A549 (cell line): ENCODE results near the gene CSNK1E. TPM values are rescaled to one million over a fixed set of nuclear protein-coding genes. Genes with fewer than 3 reads are reported as not detected.
"Not testable (repeated sequence)": the region's sequence is repeated elsewhere in the genome, so short reads cannot be mapped to it uniquely, and the experiment has no call there.

Experiments
- ATAC-seq, 2 experiments: fragments of 200-7000 bp in 1 of 2; fragments of >200 bp in 1 of 2; cut with Nextera tagmentation in 1 of 2; cut with Tn5 transposase in 1 of 2; 3 replicates each; pipeline versions ENCODE4 v1.8.0 to v1.9.1; 2018 to 2020; ENCODE audit warnings: mild to moderate bottlenecking in 1 of 2, moderate library complexity in 1 of 2
- CTCF ChIA-PET: fragments of 300-600 bp; sonication (Branson Sonifier 250); formaldehyde crosslinking; extraction: SDS; loops from one replicate; lab custom pipeline; 2021; ENCODE audit warnings: antibody characterized with exemption, inconsistent platforms; lab: Yijun Ruan, JAX
- POLR2A ChIA-PET: fragments of 350-600 bp; formaldehyde crosslinking; extraction: SDS; loops from one replicate; lab custom pipeline; 2021; ENCODE audit warnings: antibody characterized with exemption, inconsistent platforms; lab: Yijun Ruan, JAX
- DNase-seq, 2 experiments: peaks; one replicate each; pipeline versions ENCODE4 v3.0.0 to v3.0.0-alpha.2; 2011 to 2016; ENCODE audit warnings: low read depth in 1 of 2, low spot score in 1 of 2
- FAIRE-seq: peaks from 2 replicates; lab custom pipeline; 2011; peaks lifted over from hg19 to GRCh38; lab: Jason Lieb, UNC
- H3K27ac ChIP-seq, 2 experiments: fragments of >200 bp; sonication (Bioruptor Twin); formaldehyde crosslinking; 3 replicates each; pipeline ENCODE4 v1.5.1; 2016 to 2017
- H3K4me1 ChIP-seq: fragments of >200 bp; sonication (Bioruptor Twin); formaldehyde crosslinking; 3 replicates; pipeline ENCODE4 v1.6.1; 2016
- H3K4me2 ChIP-seq: fragments of >200 bp; sonication (Bioruptor Twin); formaldehyde crosslinking; 3 replicates; pipeline ENCODE4 v1.6.1; 2016
- H3K4me3 ChIP-seq: fragments of >200 bp; sonication (Bioruptor Twin); formaldehyde crosslinking; 3 replicates; pipeline ENCODE4 v1.5.1; 2016
- H3K9me3 ChIP-seq: fragments of >200 bp; sonication (Bioruptor Twin); formaldehyde crosslinking; 3 replicates; pipeline ENCODE4 v1.6.1; 2016
- ATOH8 ChIP-seq: fragments of 250-450 bp; sonication (Bioruptor Pico); IDR thresholded peaks from 2 replicates; pipeline ENCODE4 v1.5.0; 2020; ENCODE audit warnings: low read depth, mild to moderate bottlenecking, moderate library complexity
- BHLHE40 ChIP-seq: IDR thresholded peaks from 2 replicates; pipeline ENCODE4 v1.6.1; 2012; ENCODE audit warnings: low read depth, low read length, inconsistent platforms
- CBX2 ChIP-seq: fragments of 200-600 bp; sonication (generic); IDR thresholded peaks from 2 replicates; pipeline ENCODE4 v1.6.1; 2016; ENCODE audit warnings: low read depth, mild to moderate bottlenecking, borderline replicate concordance
- CBX8 ChIP-seq: fragments of 200-600 bp; sonication (generic); IDR thresholded peaks from 2 replicates; pipeline ENCODE4 v1.6.1; 2016
- CHD2 ChIP-seq: fragments of 150-350 bp; IDR thresholded peaks from 2 replicates; pipeline ENCODE4 v1.6.1; 2014; ENCODE audit warnings: low read length; ENCODE audit not compliant: partially characterized antibody
- CHD4 ChIP-seq: fragments of 200-600 bp; sonication (generic); IDR thresholded peaks from 2 replicates; pipeline ENCODE4 v1.6.1; 2016; ENCODE audit warnings: antibody characterized with exemption, mild to moderate bottlenecking, borderline replicate concordance
- FOSL2 ChIP-seq, 2 experiments: fragments of 450-650 bp in 1 of 2; fragments of >200 bp in 1 of 2; sonication (Bioruptor Twin) in 1 of 2; formaldehyde crosslinking; IDR thresholded peaks; 2 replicates each; pipeline versions ENCODE4 v1.5.0 to v1.6.1; 2016 to 2020; ENCODE audit warnings: mild to moderate bottlenecking in 1 of 2, moderate library complexity in 1 of 2
- FOXS1 ChIP-seq: fragments of 250-450 bp; sonication (Bioruptor Pico); IDR thresholded peaks from 2 replicates; pipeline ENCODE4 v1.5.0; 2020; ENCODE audit warnings: mild to moderate bottlenecking, moderate library complexity
- GATA3 ChIP-seq: IDR thresholded peaks from 2 replicates; pipeline ENCODE4 v1.6.1; 2012; ENCODE audit warnings: borderline replicate concordance
- HDAC2 ChIP-seq: fragments of 200-600 bp; sonication (generic); IDR thresholded peaks from 2 replicates; pipeline ENCODE4 v1.6.1; 2016
- HOXA7 ChIP-seq: fragments of 250-450 bp; sonication (Bioruptor Pico); IDR thresholded peaks from 2 replicates; pipeline ENCODE4 v1.5.0; 2020; ENCODE audit warnings: mild to moderate bottlenecking, moderate library complexity
- JUNB ChIP-seq: fragments of >200 bp; sonication (Bioruptor Twin); formaldehyde crosslinking; IDR thresholded peaks from 2 replicates; pipeline ENCODE4 v1.6.1; 2016
- KDM1A ChIP-seq: fragments of 200-600 bp; sonication (generic); IDR thresholded peaks from 2 replicates; pipeline ENCODE4 v1.6.1; 2016; ENCODE audit warnings: low read depth, mild to moderate bottlenecking
- MAFK ChIP-seq: fragments of 450-650 bp; IDR thresholded peaks from 2 replicates; pipeline ENCODE4 v1.6.1; 2014; ENCODE audit not compliant: partially characterized antibody
- PHF8 ChIP-seq: fragments of 200-600 bp; sonication (generic); IDR thresholded peaks from 2 replicates; pipeline ENCODE4 v1.6.1; 2016; ENCODE audit warnings: low read depth, mild to moderate bottlenecking, antibody characterized with exemption, moderate library complexity, borderline replicate concordance
- RAD21 ChIP-seq, 2 experiments: fragments of >200 bp in 1 of 2; sonication (Bioruptor Twin) in 1 of 2; formaldehyde crosslinking in 1 of 2; IDR thresholded peaks in 1 of 2; conservative IDR thresholded peaks in 1 of 2; 2 replicates in 1 of 2; 3 replicates in 1 of 2; pipeline ENCODE4 v1.6.1; 2012 to 2018; ENCODE audit warnings: inconsistent platforms in 1 of 2
- TFCP2L1 ChIP-seq: fragments of 250-450 bp; sonication (Bioruptor Pico); IDR thresholded peaks from 2 replicates; pipeline ENCODE4 v1.5.0; 2021; ENCODE audit warnings: mild to moderate bottlenecking
- ZSCAN20 ChIP-seq: fragments of 250-450 bp; sonication (Bioruptor Pico); IDR thresholded peaks from 2 replicates; pipeline ENCODE4 v1.8.0; 2022; ENCODE audit warnings: mild to moderate bottlenecking, moderate library complexity
- WGBS: methylation state at CpG from one replicate; pipeline ENCODE4 v1.1.6; 2017; ENCODE audit errors: missing lambda C conversion rate; 5-methylcytosine and 5-hydroxymethylcytosine counted together
- polyA plus RNA-seq, 4 experiments: library from polyadenylated mRNA; depleted of rRNA in 3 of 4; stranded (reverse); fragments of >200 nt; fragmentation: RNase III in 1 of 4; extraction: RNeasy Plus Mini Kit Qiagen cat#74134 plus additional on column Dnase treatment in 1 of 4; gene quantifications; 2 replicates in 3 of 4; 3 replicates in 1 of 4; pipeline ENCODE4 v1.2.3, GENCODE V29; 2011 to 2017
- TF ChIP-seq, protein P1 (sequence below): fragments of 250-450 bp; sonication (Bioruptor Pico); IDR thresholded peaks from 2 replicates; pipeline ENCODE4 v1.5.0; 2021; ENCODE audit warnings: mild to moderate bottlenecking, moderate library complexity, borderline replicate concordance
- TF ChIP-seq, protein P2 (sequence below): fragments of 200-600 bp; sonication (generic); IDR thresholded peaks from 2 replicates; pipeline ENCODE4 v1.6.1; 2016; ENCODE audit warnings: antibody characterized with exemption, mild to moderate bottlenecking, moderate library complexity

Gene CSNK1E
- polyA plus RNA-seq, 2 of the 4 experiments (the other 2 are of a cell fraction), result 59.3 to 60.9 TPM

DNA sequence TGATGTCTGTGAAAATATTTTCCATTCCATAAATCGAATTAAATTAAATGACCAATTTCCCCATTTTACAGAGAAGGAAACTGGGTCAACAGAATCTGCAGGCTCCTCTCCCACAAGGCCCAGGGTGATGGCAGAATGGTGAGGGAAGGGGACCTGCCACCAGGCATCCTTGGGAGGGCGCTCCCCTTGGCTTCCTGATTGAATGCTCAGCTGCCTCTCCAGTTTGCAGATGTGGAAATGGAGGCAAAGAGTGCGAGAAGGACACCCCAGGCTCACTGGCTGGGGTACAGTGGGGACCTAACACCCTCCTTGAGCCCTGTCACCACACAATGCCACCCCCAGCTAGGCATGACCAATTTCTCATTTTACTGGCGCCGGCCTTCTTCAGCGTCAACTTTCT, 28.5 kb upstream of the CSNK1E start (continued):
- TF ChIP-seq BHLHE40, result no peak

DNA sequence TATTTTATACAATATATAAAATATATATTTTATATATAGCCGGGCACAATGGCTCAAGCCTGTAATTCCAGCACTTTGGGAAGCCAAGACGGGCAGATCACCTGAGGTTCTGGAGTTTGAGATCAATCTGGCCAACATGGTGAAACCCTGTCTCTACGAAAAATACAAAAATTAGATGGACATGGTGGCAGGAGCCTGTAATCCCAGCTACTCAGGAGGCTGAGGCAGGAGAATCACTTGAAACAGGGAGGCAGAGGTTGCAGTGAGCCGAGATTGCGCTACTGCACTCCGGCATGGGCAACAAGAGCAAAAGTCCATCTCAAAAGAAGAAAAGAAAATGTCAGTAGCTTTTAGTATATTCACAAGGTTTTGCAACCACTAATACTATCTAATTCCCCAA, 22.7 kb upstream of the CSNK1E start:
- POLR2A ChIA-PET, ATAC-seq, CTCF ChIA-PET, H3K4me2 ChIP-seq, H3K4me1 ChIP-seq, DNase-seq, FAIRE-seq, H3K4me3 ChIP-seq, H3K27ac ChIP-seq, H3K9me3 ChIP-seq: not testable (repeated sequence)
- WGBS, result 82% methylated on average over 6 of the region's 6 CpGs

- H3K4me1 ChIP-seq, result no peaks in the 10 kb centered on the region
- WGBS, result 84% methylated on average over 4 of the region's 4 CpGs
- H3K4me2 ChIP-seq, result no peak overlapping the region
- H3K27ac ChIP-seq, result no peak overlapping the region
- DNase-seq (no peak), ATAC-seq (no peak), FAIRE-seq (no peak)
- CTCF ChIA-PET, result no interaction called here
- no peaks in the 10 kb centered on the region for H3K9me3 ChIP-seq
- POLR2A ChIA-PET, result no interaction called here
- TF ChIP-seq GATA3 (no peak), RAD21 (conservative IDR thresholded peaks at IDR 0.05 in 1 of 2, IDR thresholded peaks at IDR 0.05 in 1 of 2) (no peak), KDM1A (0 out of 2 replicates have a peak, but pooled peaks have one; percentile 26)
- H3K4me3 ChIP-seq, result no peak overlapping the region
Measured at GRCh38 chr22:38338772-38339379, 21.6 kb upstream of the CSNK1E start.

DNA sequence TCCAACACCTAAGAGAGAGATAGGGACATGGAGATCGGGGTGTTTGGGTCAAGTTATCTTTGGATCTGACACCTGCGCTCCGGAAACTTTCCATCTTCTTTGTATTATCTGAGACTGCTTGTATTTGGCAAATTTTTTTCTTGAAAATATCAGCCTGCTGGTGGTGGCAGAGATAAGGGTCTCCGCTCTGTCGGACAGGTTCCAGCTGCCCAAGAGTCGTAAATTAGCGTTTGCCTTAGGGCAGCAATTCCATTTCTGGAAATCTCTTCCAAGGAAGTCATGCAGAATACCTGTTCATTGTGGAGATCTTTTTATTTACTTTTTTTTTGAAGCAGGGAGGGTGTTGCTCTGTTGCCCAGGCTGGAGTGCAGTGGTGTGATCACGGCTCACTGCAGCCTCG, 19.5 kb upstream of the CSNK1E start:
- peak overlapping the region; percentile 61 for H3K4me3 ChIP-seq
- peak overlapping the region in 1 of 2 experiments; percentile 83; a peak in 2 of 6 replicates for H3K27ac ChIP-seq
- POLR2A ChIA-PET, result no interaction called here
- H3K4me2 ChIP-seq, result peak overlapping the region; percentile 89
- CTCF ChIA-PET, result interaction anchor here (1.3 kb wide), 1 partner anchor 16 kb away, joined by 4 read pairs; no protein-coding TSS in a partner anchor
- ATAC-seq, result 0 out of 6 replicates have a peak, but pooled peaks of 1 of the 2 experiments have one; percentile 9
- DNase-seq, result no peak
- TF ChIP-seq HDAC2 (no peak), HOXA7 (CRISPR knock-in tag) (no peak), CHD2 (no peak), ATOH8 (no peak)
- H3K9me3 ChIP-seq, result no peaks in the 10 kb centered on the region
- FAIRE-seq, result no peak
- no peaks in the 10 kb centered on the region for H3K4me1 ChIP-seq
- WGBS, result 78% methylated on average over 9 of the region's 9 CpGs

- ChIA-PET CTCF (interaction anchor here (1.5 kb wide), 1 partner anchor 18 kb away, joined by 5 read pairs; no protein-coding TSS in a partner anchor), POLR2A (no interaction called here)
Measured at GRCh38 chr22:38335077-38335476, 17.8 kb upstream of the CSNK1E start.

GRCh38 chr22:38327805-38328204, 10.6 kb upstream of the CSNK1E start:
- ChIA-PET CTCF (no interaction called here), POLR2A (no interaction called here)
- no peaks in the 10 kb centered on the region for H3K4me1 ChIP-seq
- peak overlapping the region in 1 of 2 experiments; percentile 66; a peak in 2 of 6 replicates for H3K27ac ChIP-seq
- no peak overlapping the region for H3K4me3 ChIP-seq
- DNase-seq (no peak), FAIRE-seq (no peak), ATAC-seq (peak; percentile 56 to 66; a peak in 3 of 6 replicates)
- 100% methylated on average over 3 of the region's 16 CpGs for WGBS
- H3K9me3 ChIP-seq, result no peaks in the 10 kb centered on the region
- H3K4me2 ChIP-seq, result no peak overlapping the region
- no peak for TF ChIP-seq FOXS1 (CRISPR knock-in tag)
- no peak for TF ChIP-seq JUNB
- TF ChIP-seq CBX2, result no peak
- no peak for TF ChIP-seq PHF8
- TF ChIP-seq CHD4, result no peak
- TF ChIP-seq, protein P1, sequence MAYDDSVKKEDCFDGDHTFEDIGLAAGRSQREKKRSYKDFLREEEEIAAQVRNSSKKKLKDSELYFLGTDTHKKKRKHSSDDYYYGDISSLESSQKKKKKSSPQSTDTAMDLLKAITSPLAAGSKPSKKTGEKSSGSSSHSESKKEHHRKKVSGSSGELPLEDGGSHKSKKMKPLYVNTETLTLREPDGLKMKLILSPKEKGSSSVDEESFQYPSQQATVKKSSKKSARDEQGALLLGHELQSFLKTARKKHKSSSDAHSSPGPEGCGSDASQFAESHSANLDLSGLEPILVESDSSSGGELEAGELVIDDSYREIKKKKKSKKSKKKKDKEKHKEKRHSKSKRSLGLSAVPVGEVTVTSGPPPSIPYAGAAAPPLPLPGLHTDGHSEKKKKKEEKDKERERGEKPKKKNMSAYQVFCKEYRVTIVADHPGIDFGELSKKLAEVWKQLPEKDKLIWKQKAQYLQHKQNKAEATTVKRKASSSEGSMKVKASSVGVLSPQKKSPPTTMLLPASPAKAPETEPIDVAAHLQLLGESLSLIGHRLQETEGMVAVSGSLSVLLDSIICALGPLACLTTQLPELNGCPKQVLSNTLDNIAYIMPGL, result no peak
- TF ChIP-seq, protein P2, sequence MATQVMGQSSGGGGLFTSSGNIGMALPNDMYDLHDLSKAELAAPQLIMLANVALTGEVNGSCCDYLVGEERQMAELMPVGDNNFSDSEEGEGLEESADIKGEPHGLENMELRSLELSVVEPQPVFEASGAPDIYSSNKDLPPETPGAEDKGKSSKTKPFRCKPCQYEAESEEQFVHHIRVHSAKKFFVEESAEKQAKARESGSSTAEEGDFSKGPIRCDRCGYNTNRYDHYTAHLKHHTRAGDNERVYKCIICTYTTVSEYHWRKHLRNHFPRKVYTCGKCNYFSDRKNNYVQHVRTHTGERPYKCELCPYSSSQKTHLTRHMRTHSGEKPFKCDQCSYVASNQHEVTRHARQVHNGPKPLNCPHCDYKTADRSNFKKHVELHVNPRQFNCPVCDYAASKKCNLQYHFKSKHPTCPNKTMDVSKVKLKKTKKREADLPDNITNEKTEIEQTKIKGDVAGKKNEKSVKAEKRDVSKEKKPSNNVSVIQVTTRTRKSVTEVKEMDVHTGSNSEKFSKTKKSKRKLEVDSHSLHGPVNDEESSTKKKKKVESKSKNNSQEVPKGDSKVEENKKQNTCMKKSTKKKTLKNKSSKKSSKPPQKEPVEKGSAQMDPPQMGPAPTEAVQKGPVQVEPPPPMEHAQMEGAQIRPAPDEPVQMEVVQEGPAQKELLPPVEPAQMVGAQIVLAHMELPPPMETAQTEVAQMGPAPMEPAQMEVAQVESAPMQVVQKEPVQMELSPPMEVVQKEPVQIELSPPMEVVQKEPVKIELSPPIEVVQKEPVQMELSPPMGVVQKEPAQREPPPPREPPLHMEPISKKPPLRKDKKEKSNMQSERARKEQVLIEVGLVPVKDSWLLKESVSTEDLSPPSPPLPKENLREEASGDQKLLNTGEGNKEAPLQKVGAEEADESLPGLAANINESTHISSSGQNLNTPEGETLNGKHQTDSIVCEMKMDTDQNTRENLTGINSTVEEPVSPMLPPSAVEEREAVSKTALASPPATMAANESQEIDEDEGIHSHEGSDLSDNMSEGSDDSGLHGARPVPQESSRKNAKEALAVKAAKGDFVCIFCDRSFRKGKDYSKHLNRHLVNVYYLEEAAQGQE, result no peak

More at GRCh38 chr22:38335077-38335476, 17.8 kb upstream of the CSNK1E start:
- Histone ChIP-seq H3K4me3 (no peak overlapping the region), H3K9me3 (no peaks in the 10 kb centered on the region), H3K4me1 (no peaks in the 10 kb centered on the region), H3K4me2 (no peak overlapping the region), H3K27ac (no peak overlapping the region)
- DNase-seq (no peak), ATAC-seq (no peak), FAIRE-seq (no peak)
- TF ChIP-seq FOSL2 (IDR thresholded peaks at IDR 0.05) (no peak), FOSL2 (CRISPR knock-in tag; IDR thresholded peaks at IDR 0.05) (peak; percentile 49; the same call in 1 of the 2 replicates), MAFK (peak; percentile 33), CBX8 (no peak), TFCP2L1 (CRISPR knock-in tag) (no peak), CBX2 (no peak), ZSCAN20 (CRISPR knock-in tag) (no peak), BHLHE40 (no peak)
- WGBS, result 65% methylated on average over 3 of the region's 3 CpGs
